ENCODE data around the gene CA11. TPM values are rescaled to one million over a fixed set of nuclear protein-coding genes. Genes with fewer than 3 reads are reported as not detected.

The CA11 gene
- total RNA-seq, 1 donor from 2014 or later: 12.6 TPM

GRCh38 chr19:48591021-48591420 lies 55.0 kb downstream of the CA11 start:
- Histone ChIP-seq H3K36me3 (no peaks in the 10 kb centered on the region), H3K79me2 (ENCODE audit: low read depth) (no peaks in the 10 kb centered on the region), H2AFZ (replicated peaks) (no peak overlapping the region), H3K4me1 (no peaks in the 10 kb centered on the region), H3K27ac (no peak overlapping the region), H3K9me3 (ENCODE audit: low read depth) (no peaks in the 10 kb centered on the region), H3K4me3 (no peak overlapping the region), H4K20me1 (ENCODE audit: low read depth) (no peaks in the 10 kb centered on the region), H3K4me2 (no peak overlapping the region), H3K9ac (no peak overlapping the region), H3K27me3 (peaks cover 18% of the 10 kb centered on the region), H3F3A (ENCODE audit: low read depth) (peaks cover 5% of the 10 kb centered on the region)
- TF ChIP-seq EZH2 (IDR thresholded peaks at IDR 0.05): no peak
- TF ChIP-seq EZH2phosphoT487 (IDR thresholded peaks at IDR 0.05): no peak
- no peak for TF ChIP-seq CTCF (IDR thresholded peaks at IDR 0.05)
- peaks cover 19% of the 10 kb centered on the region for H3K27me3 Mint-ChIP-seq (ENCODE audit: insufficient read depth, low read depth)
- H3K4me3 Mint-ChIP-seq: no peak overlapping the region
- no peak for DNase-seq (ENCODE audit: low spot score)
- H3K9me3 Mint-ChIP-seq: no peaks in the 10 kb centered on the region
- H3K4me1 Mint-ChIP-seq: peaks cover 14% of the 10 kb centered on the region
- no peaks in the 10 kb centered on the region for H3K36me3 Mint-ChIP-seq
- H3K27ac Mint-ChIP-seq: peak overlapping the region; percentile 53

- Histone ChIP-seq H4K20me1 (ENCODE audit: low read depth) (no peaks in the 10 kb centered on the region), H3K27me3 (peaks cover 18% of the 10 kb centered on the region), H3K9me3 (ENCODE audit: low read depth) (no peaks in the 10 kb centered on the region), H2AFZ (replicated peaks) (no peak overlapping the region), H3K27ac (no peak overlapping the region), H3K4me1 (no peaks in the 10 kb centered on the region), H3K79me2 (ENCODE audit: low read depth) (no peaks in the 10 kb centered on the region), H3F3A (ENCODE audit: low read depth) (peaks cover 5% of the 10 kb centered on the region), H3K4me3 (peak overlapping the region; percentile 32), H3K4me2 (peak overlapping the region; percentile 67), H3K36me3 (no peaks in the 10 kb centered on the region), H3K9ac (no peak overlapping the region)
- no peak overlapping the region for H3K27ac Mint-ChIP-seq
- H3K4me1 Mint-ChIP-seq: peaks cover 20% of the 10 kb centered on the region
- H3K27me3 Mint-ChIP-seq (ENCODE audit: insufficient read depth, low read depth): peaks cover 20% of the 10 kb centered on the region
- peak overlapping the region; percentile 76 for H3K4me3 Mint-ChIP-seq
- no peaks in the 10 kb centered on the region for H3K36me3 Mint-ChIP-seq
- peak; percentile 95 for DNase-seq (ENCODE audit: low spot score)
- H3K9me3 Mint-ChIP-seq: no peaks in the 10 kb centered on the region
- no peak for TF ChIP-seq EZH2 (IDR thresholded peaks at IDR 0.05)
- peak; percentile 97 for TF ChIP-seq CTCF (IDR thresholded peaks at IDR 0.05)
Measured at GRCh38 chr19:48588670-48589401, 57.2 kb downstream of the CA11 start.

Other genes starting within 250 kb of the CA11 start
- gene GRWD1, start 200.2 kb downstream of the CA11 start, total RNA-seq (ENCODE audit: low replicate concordance): 10.6 and 31.5 TPM in 2 replicates
- 0.69 and 0.74 TPM in 2 replicates for gene KCNJ14, start 190.6 kb downstream of the CA11 start, total RNA-seq (ENCODE audit: low replicate concordance)
- 50.3 and 107 TPM in 2 replicates for gene CYTH2, start 176.8 kb downstream of the CA11 start, total RNA-seq (ENCODE audit: low replicate concordance)
- gene LMTK3, start 134.4 kb downstream of the CA11 start, total RNA-seq (ENCODE audit: low replicate concordance): 0.02 and 3.5 TPM in 2 replicates
- 1.6 TPM in 1 of 2 replicates, not detected in the other for gene SULT2B1, start 94.0 kb downstream of the CA11 start, total RNA-seq (ENCODE audit: low replicate concordance)
- not detected in 2 replicates for gene SPACA4, start 39.4 kb downstream of the CA11 start, total RNA-seq (ENCODE audit: low replicate concordance)
- 0.06 and 2.6 TPM in 2 replicates for gene FAM83E, start 31.1 kb downstream of the CA11 start, total RNA-seq (ENCODE audit: low replicate concordance)
- gene RPL18, start 27.0 kb downstream of the CA11 start, total RNA-seq (ENCODE audit: low replicate concordance): 1,962 and 2,391 TPM in 2 replicates
- gene SPHK2, start 26.7 kb downstream of the CA11 start, total RNA-seq (ENCODE audit: low replicate concordance): 7.2 and 46.1 TPM in 2 replicates
- gene DBP, start 8.8 kb downstream of the CA11 start, total RNA-seq (ENCODE audit: low replicate concordance): 7.4 and 10.3 TPM in 2 replicates
- 0.87 TPM in 1 of 2 replicates, not detected in the other for gene NTN5, start 26.8 kb upstream of the CA11 start, total RNA-seq (ENCODE audit: low replicate concordance)
- gene FUT2, start 49.8 kb upstream of the CA11 start, total RNA-seq (ENCODE audit: low replicate concordance): 0.09 and 1.7 TPM in 2 replicates
- gene MAMSTR, start 73.5 kb upstream of the CA11 start, total RNA-seq (ENCODE audit: low replicate concordance): 1.2 and 1.4 TPM in 2 replicates
- 0.86 and 3.2 TPM in 2 replicates for gene RASIP1, start 94.4 kb upstream of the CA11 start, total RNA-seq (ENCODE audit: low replicate concordance)
- gene IZUMO1, start 100.7 kb upstream of the CA11 start, total RNA-seq (ENCODE audit: low replicate concordance): 0.19 and 0.40 TPM in 2 replicates
- 2.9 and 5.1 TPM in 2 replicates for gene FUT1, start 106.5 kb upstream of the CA11 start, total RNA-seq (ENCODE audit: low replicate concordance)
- not detected in 2 replicates for gene FGF21, start 109.3 kb upstream of the CA11 start, total RNA-seq (ENCODE audit: low replicate concordance)
- 33.5 and 63.2 TPM in 2 replicates for gene BCAT2, start 164.8 kb upstream of the CA11 start, total RNA-seq (ENCODE audit: low replicate concordance)
- gene HSD17B14, start 190.3 kb upstream of the CA11 start, total RNA-seq (ENCODE audit: low replicate concordance): 11.2 and 27.6 TPM in 2 replicates
- 6.2 and 6.3 TPM in 2 replicates for gene PLEKHA4, start 222.4 kb upstream of the CA11 start, total RNA-seq (ENCODE audit: low replicate concordance)
- 10.6 and 19.1 TPM in 2 replicates for gene PPP1R15A, start 226.2 kb upstream of the CA11 start, total RNA-seq (ENCODE audit: low replicate concordance)

Measured in neural progenitor cell (in vitro differentiated cells).